Neural cell (in vitro differentiated cells): ENCODE data around the gene RPS6KC1. TPM values are rescaled to one million over a fixed set of nuclear protein-coding genes. Genes with fewer than 3 reads are reported as not detected.

ENCODE experiments used
- H2AFZ ChIP-seq: fragments of 200-600, 300-800 bp; sonication (generic), shearing (Covaris generic); 2 replicates; pipeline ENCODE4 v1.6.0; 2014; ENCODE audit warnings: low read depth, mild to moderate bottlenecking, antibody characterized with exemption, low read length, moderate library complexity
- H3F3A ChIP-seq: fragments of 200-600 bp; shearing (Covaris generic); 2 replicates; pipeline ENCODE4 v1.6.1; 2016; ENCODE audit warnings: mild to moderate bottlenecking, moderate library complexity, mixed read lengths, antibody characterized with exemption, low read length; ENCODE audit not compliant: insufficient read depth, poor library complexity, severe bottlenecking
- H3K27ac ChIP-seq: fragments of 200-600, 300-800 bp; sonication (generic), shearing (Covaris generic); 2 replicates; pipeline ENCODE4 v1.5.1; 2014; ENCODE audit warnings: mild to moderate bottlenecking, low read length, moderate library complexity
- H3K27me3 ChIP-seq: fragments of 300-800, 200-600 bp; sonication (generic), shearing (Covaris generic); 2 replicates; pipeline ENCODE4 v1.6.0; 2014; ENCODE audit warnings: mild to moderate bottlenecking, low read depth, low read length, moderate library complexity; ENCODE audit not compliant: insufficient read depth
- H3K36me3 ChIP-seq: fragments of 300-800, 200-600 bp; sonication (generic), shearing (Covaris generic); 2 replicates; pipeline ENCODE4 v1.5.1; 2014; ENCODE audit warnings: mild to moderate bottlenecking, antibody characterized with exemption, low read length, moderate library complexity; ENCODE audit not compliant: insufficient read depth
- H3K4me2 ChIP-seq: fragments of 300-800, 200-600 bp; sonication (generic), shearing (Covaris generic); 2 replicates; pipeline ENCODE4 v1.6.0; 2014; ENCODE audit warnings: mild to moderate bottlenecking, low read length
- H3K4me3 ChIP-seq: fragments of 300-800, 200-600 bp; sonication (generic), shearing (Covaris generic); 2 replicates; pipeline ENCODE4 v1.5.1; 2014; ENCODE audit warnings: mild to moderate bottlenecking, low read length, moderate library complexity
- H3K79me2 ChIP-seq: fragments of 200-600 bp; shearing (Covaris generic); replicated peaks from 2 replicates; pipeline ENCODE4 v1.6.0; 2014; ENCODE audit warnings: mild to moderate bottlenecking, low read length, moderate library complexity; ENCODE audit not compliant: insufficient read depth
- H3K9ac ChIP-seq: fragments of 300-800, 200-600 bp; sonication (generic), shearing (Covaris generic); 2 replicates; pipeline ENCODE4 v1.6.1; 2016; ENCODE audit warnings: mild to moderate bottlenecking, low read length, mixed read lengths
- H3K9me2 ChIP-seq: fragments of 200-600 bp; shearing (Covaris generic); 2 replicates; pipeline ENCODE4 v1.6.1; 2016; ENCODE audit warnings: mild to moderate bottlenecking, low read length, mixed read lengths; ENCODE audit not compliant: insufficient read depth
- H3K9me3 ChIP-seq: fragments of 200-600, 300-800 bp; sonication (generic), shearing (Covaris generic); 2 replicates; pipeline ENCODE4 v1.6.1; 2016; ENCODE audit warnings: mild to moderate bottlenecking, mixed run types, low read length, moderate library complexity, mixed read lengths
- H4K20me1 ChIP-seq: fragments of 200-600 bp; shearing (Covaris generic); 2 replicates; pipeline ENCODE4 v1.6.1; 2016; ENCODE audit warnings: mild to moderate bottlenecking, mixed run types; ENCODE audit not compliant: insufficient read depth
- CTCF ChIP-seq: fragments of 450-650 bp; IDR thresholded peaks from 2 replicates; pipeline ENCODE4 v1.5.1; 2014; ENCODE audit warnings: antibody characterized with exemption, mild to moderate bottlenecking, moderate library complexity; ENCODE audit not compliant: poor library complexity, severe bottlenecking
- EP300 ChIP-seq: fragments of 450-650 bp; conservative IDR thresholded peaks from 2 replicates; pipeline ENCODE4 v1.6.1; 2014; ENCODE audit warnings: antibody characterized with exemption, mild to moderate bottlenecking, moderate library complexity; ENCODE audit not compliant: poor library complexity, severe bottlenecking
- EZH2 ChIP-seq: fragments of 200-600, 300-800 bp; shearing (Covaris generic), sonication (generic); IDR thresholded peaks from 2 replicates; pipeline ENCODE4 v1.6.1; 2014; ENCODE audit warnings: antibody characterized with exemption, low read length, borderline replicate concordance, mild to moderate bottlenecking; ENCODE audit not compliant: insufficient read depth, poor library complexity, severe bottlenecking
- MXI1 ChIP-seq: fragments of 450-650 bp; conservative IDR thresholded peaks from 2 replicates; pipeline ENCODE4 v1.6.1; 2014; ENCODE audit warnings: antibody characterized with exemption, mild to moderate bottlenecking; ENCODE audit not compliant: poor library complexity, severe bottlenecking
- POLR2AphosphoS5 ChIP-seq: IDR thresholded peaks from 2 replicates; pipeline ENCODE4 v1.6.1; 2012
- RAD21 ChIP-seq: fragments of 450-650 bp; conservative IDR thresholded peaks from 2 replicates; pipeline ENCODE4 v1.6.1; 2014; ENCODE audit warnings: antibody characterized with exemption, mild to moderate bottlenecking, moderate library complexity
- REST ChIP-seq: IDR thresholded peaks from 2 replicates; pipeline ENCODE4 v1.6.1; 2012; ENCODE audit warnings: borderline replicate concordance
- SMC3 ChIP-seq: fragments of 450-650 bp; conservative IDR thresholded peaks from 2 replicates; pipeline ENCODE4 v1.6.1; 2014; ENCODE audit warnings: antibody characterized with exemption, mild to moderate bottlenecking, moderate library complexity; ENCODE audit not compliant: poor library complexity
- TAF1 ChIP-seq: IDR thresholded peaks from 2 replicates; pipeline ENCODE4 v1.6.1; 2012; ENCODE audit warnings: low read depth
- polyA plus RNA-seq: library from polyadenylated mRNA; depleted of rRNA; stranded (reverse); fragments of >200 nt; gene quantifications from 2 replicates; pipeline ENCODE4 v1.2.3, GENCODE V29; 2014

The RPS6KC1 gene
- polyA plus RNA-seq, 1 donor from 2014 or later = 28.1 TPM

GRCh38 chr1:213034713-213035112, 16.3 kb upstream of the RPS6KC1 start:
- Histone ChIP-seq H4K20me1 (no peaks in the 10 kb centered on the region), H3K9me2 (no peaks in the 10 kb centered on the region), H3K9ac (no peak overlapping the region), H2AFZ (no peak overlapping the region), H3K79me2 (no peaks in the 10 kb centered on the region), H3K27me3 (no peaks in the 10 kb centered on the region), H3K9me3 (no peaks in the 10 kb centered on the region), H3K36me3 (no peaks in the 10 kb centered on the region), H3K27ac (no peak overlapping the region), H3K4me2 (no peak overlapping the region), H3K4me3 (no peak overlapping the region), H3F3A (no peaks in the 10 kb centered on the region)
- TF ChIP-seq EP300 (no peak), MXI1 (no peak), SMC3 (no peak), RAD21 (no peak), CTCF (no peak), REST (no peak), EZH2 (no peak)

- H3F3A ChIP-seq = no peaks in the 10 kb centered on the region
- H4K20me1 ChIP-seq = no peaks in the 10 kb centered on the region
- TF ChIP-seq MXI1 (no peak), TAF1 (no peak), POLR2AphosphoS5 (no peak), CTCF (no peak), EZH2 (no peak), REST (no peak), SMC3 (no peak), RAD21 (no peak), EP300 (no peak)
- no peak overlapping the region for H3K4me2 ChIP-seq
- H3K27ac ChIP-seq = no peak overlapping the region
- H3K9me3 ChIP-seq = no peaks in the 10 kb centered on the region
- no peak overlapping the region for H2AFZ ChIP-seq
- no peaks in the 10 kb centered on the region for H3K27me3 ChIP-seq
- no peak overlapping the region for H3K4me3 ChIP-seq
- H3K36me3 ChIP-seq = no peaks in the 10 kb centered on the region
- no peaks in the 10 kb centered on the region for H3K9me2 ChIP-seq
- H3K79me2 ChIP-seq = no peaks in the 10 kb centered on the region
- H3K9ac ChIP-seq = no peak overlapping the region
Observed at GRCh38 chr1:213035573-213035972, 15.5 kb upstream of the RPS6KC1 start.
